Measurements from ENCODE around the gene STAT2. TPM values are rescaled to one million over a fixed set of nuclear protein-coding genes. Genes with fewer than 3 reads are reported as not detected.
A peak's percentile ranks its signal among the peaks of the same experiment; 100 is the strongest.
"Not testable (repeated sequence)": the region's sequence is repeated elsewhere in the genome, so short reads cannot be mapped to it uniquely, and the experiment has no call there.

STAT2 gene
- total and polyA plus RNA-seq, 2 experiments from 2014 or later: 15.6 to 67.9 TPM

- Histone ChIP-seq H3K4me1 (ENCODE audit: insufficient read depth) (no peaks in the 10 kb centered on the region), H3K27ac (ENCODE audit: low read depth) (no peak overlapping the region), H3K36me3 (ENCODE audit: insufficient read depth) (peaks cover 21% of the 10 kb centered on the region), H4K20me1 (replicated peaks; ENCODE audit: insufficient read depth) (no peaks in the 10 kb centered on the region), H3K27me3 (ENCODE audit: insufficient read depth) (no peaks in the 10 kb centered on the region), H2AFZ (no peak overlapping the region), H3F3A (replicated peaks; ENCODE audit: low read depth) (no peaks in the 10 kb centered on the region), H3K9me2 (ENCODE audit: insufficient read depth) (no peaks in the 10 kb centered on the region), H3K4me3 (no peak overlapping the region), H3K79me2 (replicated peaks; ENCODE audit: insufficient read depth) (no peaks in the 10 kb centered on the region), H3K4me2 (no peak overlapping the region)
- H3K9me3 Mint-ChIP-seq: no peaks in the 10 kb centered on the region
- peaks cover 3% of the 10 kb centered on the region for H3K27me3 Mint-ChIP-seq (ENCODE audit: insufficient read depth, low read depth, poor library complexity)
- DNase-seq (ENCODE audit: low spot score) (no peak), ATAC-seq (no peak)
- H3K27ac Mint-ChIP-seq: no peak overlapping the region
- H3K36me3 Mint-ChIP-seq (ENCODE audit: low read depth): peaks cover 59% of the 10 kb centered on the region
- TF ChIP-seq ZNF114 (CRISPR knock-in tag; IDR thresholded peaks at IDR 0.05) (no peak), POLR2AphosphoS5 (IDR thresholded peaks at IDR 0.05; ENCODE audit: low read depth) (no peak), NANOG (IDR thresholded peaks at IDR 0.05; ENCODE audit: borderline replicate concordance) (no peak), CREB1 (CRISPR knock-in tag; IDR thresholded peaks at IDR 0.05; ENCODE audit: low read depth) (no peak), ETS1 (IDR thresholded peaks at IDR 0.05) (no peak)
- H3K4me3 Mint-ChIP-seq: no peak overlapping the region
- H3K4me1 Mint-ChIP-seq: no peaks in the 10 kb centered on the region
These were observed 11.1 kb downstream of the STAT2 start for GRCh38 chr12:56348776-56349175.

DNA sequence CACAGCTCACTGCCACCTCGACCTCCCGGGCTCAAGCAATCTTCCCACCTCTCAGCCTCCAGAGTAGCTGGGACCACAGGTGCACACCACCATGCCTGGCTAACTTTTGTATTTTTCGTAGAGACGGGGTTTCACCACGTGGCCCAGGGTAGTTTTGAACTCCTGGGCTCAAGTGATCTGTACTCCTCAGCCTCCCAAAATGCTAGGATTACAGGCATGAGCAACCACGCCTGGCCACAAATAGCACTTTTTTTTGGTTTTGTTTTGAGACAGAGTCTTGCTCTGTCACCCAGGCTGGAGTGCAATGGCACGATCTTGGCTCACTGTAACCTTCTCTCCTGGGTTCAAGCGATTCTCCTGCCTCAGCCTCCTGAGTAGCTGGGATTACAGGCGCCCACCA is 12.7 kb downstream of the STAT2 start:
- not testable (repeated sequence) for ATAC-seq; H3K4me1 ChIP-seq (ENCODE audit: insufficient read depth); DNase-seq (ENCODE audit: low spot score); H3K27ac ChIP-seq (ENCODE audit: low read depth); H3K4me3 ChIP-seq; H3K27me3 ChIP-seq (ENCODE audit: insufficient read depth); H3K9me2 ChIP-seq (ENCODE audit: insufficient read depth); H3K27ac Mint-ChIP-seq; H2AFZ ChIP-seq; H4K20me1 ChIP-seq (replicated peaks; ENCODE audit: insufficient read depth); H3K4me1 Mint-ChIP-seq; H3K27me3 Mint-ChIP-seq (ENCODE audit: insufficient read depth, low read depth, poor library complexity); H3K4me3 Mint-ChIP-seq; H3F3A ChIP-seq (replicated peaks; ENCODE audit: low read depth); H3K9me3 Mint-ChIP-seq; H3K4me2 ChIP-seq; H3K79me2 ChIP-seq (replicated peaks; ENCODE audit: insufficient read depth)
- H3K36me3 Mint-ChIP-seq (ENCODE audit: low read depth): peaks cover 58% of the 10 kb centered on the region
- H3K36me3 ChIP-seq (ENCODE audit: insufficient read depth): peaks cover 21% of the 10 kb centered on the region

GRCh38 chr12:56346675-56347074 is 13.2 kb downstream of the STAT2 start:
- H3K4me3 Mint-ChIP-seq: no peak overlapping the region
- no peaks in the 10 kb centered on the region for H3F3A ChIP-seq (replicated peaks; ENCODE audit: low read depth)
- TF ChIP-seq, protein P1, sequence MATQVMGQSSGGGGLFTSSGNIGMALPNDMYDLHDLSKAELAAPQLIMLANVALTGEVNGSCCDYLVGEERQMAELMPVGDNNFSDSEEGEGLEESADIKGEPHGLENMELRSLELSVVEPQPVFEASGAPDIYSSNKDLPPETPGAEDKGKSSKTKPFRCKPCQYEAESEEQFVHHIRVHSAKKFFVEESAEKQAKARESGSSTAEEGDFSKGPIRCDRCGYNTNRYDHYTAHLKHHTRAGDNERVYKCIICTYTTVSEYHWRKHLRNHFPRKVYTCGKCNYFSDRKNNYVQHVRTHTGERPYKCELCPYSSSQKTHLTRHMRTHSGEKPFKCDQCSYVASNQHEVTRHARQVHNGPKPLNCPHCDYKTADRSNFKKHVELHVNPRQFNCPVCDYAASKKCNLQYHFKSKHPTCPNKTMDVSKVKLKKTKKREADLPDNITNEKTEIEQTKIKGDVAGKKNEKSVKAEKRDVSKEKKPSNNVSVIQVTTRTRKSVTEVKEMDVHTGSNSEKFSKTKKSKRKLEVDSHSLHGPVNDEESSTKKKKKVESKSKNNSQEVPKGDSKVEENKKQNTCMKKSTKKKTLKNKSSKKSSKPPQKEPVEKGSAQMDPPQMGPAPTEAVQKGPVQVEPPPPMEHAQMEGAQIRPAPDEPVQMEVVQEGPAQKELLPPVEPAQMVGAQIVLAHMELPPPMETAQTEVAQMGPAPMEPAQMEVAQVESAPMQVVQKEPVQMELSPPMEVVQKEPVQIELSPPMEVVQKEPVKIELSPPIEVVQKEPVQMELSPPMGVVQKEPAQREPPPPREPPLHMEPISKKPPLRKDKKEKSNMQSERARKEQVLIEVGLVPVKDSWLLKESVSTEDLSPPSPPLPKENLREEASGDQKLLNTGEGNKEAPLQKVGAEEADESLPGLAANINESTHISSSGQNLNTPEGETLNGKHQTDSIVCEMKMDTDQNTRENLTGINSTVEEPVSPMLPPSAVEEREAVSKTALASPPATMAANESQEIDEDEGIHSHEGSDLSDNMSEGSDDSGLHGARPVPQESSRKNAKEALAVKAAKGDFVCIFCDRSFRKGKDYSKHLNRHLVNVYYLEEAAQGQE (IDR thresholded peaks at IDR 0.05; ENCODE audit: unreplicated experiment): no peak
- TF ChIP-seq STAT1 (IDR thresholded peaks at IDR 0.05; ENCODE audit: unreplicated experiment): no peak
- no peak for TF ChIP-seq POLR2AphosphoS5 (IDR thresholded peaks at IDR 0.05; ENCODE audit: low read depth)
- no peak for TF ChIP-seq NANOG (IDR thresholded peaks at IDR 0.05; ENCODE audit: borderline replicate concordance)
- peak; percentile 30 to 68; a peak in 3 of 4 replicates for TF ChIP-seq CTCF (conservative IDR thresholded peaks at IDR 0.05; ENCODE audit: low read depth in 2 of 2)
- no peak for TF ChIP-seq JUNB (IDR thresholded peaks at IDR 0.05; ENCODE audit: unreplicated experiment)
- TF ChIP-seq EZH2phosphoT487 (IDR thresholded peaks at IDR 0.05; ENCODE audit: unreplicated experiment): no peak
- H2AFZ ChIP-seq: no peak overlapping the region
- H3K9me2 ChIP-seq (ENCODE audit: insufficient read depth): no peaks in the 10 kb centered on the region
- no peak overlapping the region for H3K27ac Mint-ChIP-seq
- H3K36me3 Mint-ChIP-seq (ENCODE audit: low read depth): peaks cover 58% of the 10 kb centered on the region
- no peaks in the 10 kb centered on the region for H3K4me1 ChIP-seq (ENCODE audit: insufficient read depth)
- H3K36me3 ChIP-seq (ENCODE audit: insufficient read depth): peaks cover 18% of the 10 kb centered on the region
- ATAC-seq (peak; percentile 89), DNase-seq (ENCODE audit: low spot score) (peak; percentile 64)
- no peaks in the 10 kb centered on the region for H4K20me1 ChIP-seq (replicated peaks; ENCODE audit: insufficient read depth)
- H3K79me2 ChIP-seq (replicated peaks; ENCODE audit: insufficient read depth): no peaks in the 10 kb centered on the region
- H3K4me3 ChIP-seq: no peak overlapping the region
- H3K27ac ChIP-seq (ENCODE audit: low read depth): no peak overlapping the region
- H3K9me3 Mint-ChIP-seq: no peaks in the 10 kb centered on the region
- no peaks in the 10 kb centered on the region for H3K27me3 ChIP-seq (ENCODE audit: insufficient read depth)
- H3K4me2 ChIP-seq: no peak overlapping the region
- H3K27me3 Mint-ChIP-seq (ENCODE audit: insufficient read depth, low read depth, poor library complexity): peaks cover 3% of the 10 kb centered on the region
- H3K4me1 Mint-ChIP-seq: no peaks in the 10 kb centered on the region

- H3K27me3 ChIP-seq (ENCODE audit: insufficient read depth); H3K27ac ChIP-seq (ENCODE audit: low read depth); H3K27ac Mint-ChIP-seq; H3K36me3 ChIP-seq (ENCODE audit: insufficient read depth); H3K27me3 Mint-ChIP-seq (ENCODE audit: insufficient read depth, low read depth, poor library complexity); H2AFZ ChIP-seq; H3K4me3 ChIP-seq; ATAC-seq; DNase-seq (ENCODE audit: low spot score); H3K9me3 Mint-ChIP-seq; H3K4me3 Mint-ChIP-seq; H3K79me2 ChIP-seq (replicated peaks; ENCODE audit: insufficient read depth); H4K20me1 ChIP-seq (replicated peaks; ENCODE audit: insufficient read depth); H3K4me2 ChIP-seq: not testable (repeated sequence)
- Histone ChIP-seq H3F3A (replicated peaks; ENCODE audit: low read depth) (peaks cover 17% of the 10 kb centered on the region; the same call in 1 of the 2 replicates), H3K9me2 (ENCODE audit: insufficient read depth) (peaks cover 19% of the 10 kb centered on the region), H3K4me1 (ENCODE audit: insufficient read depth) (peaks cover 19% of the 10 kb centered on the region)
- H3K36me3 Mint-ChIP-seq (ENCODE audit: low read depth): peaks cover 25% of the 10 kb centered on the region
- H3K4me1 Mint-ChIP-seq: peaks cover 22% of the 10 kb centered on the region
These were observed 17.6 kb downstream of the STAT2 start for GRCh38 chr12:56342290-56342689.

Data from GM23338 (cell line).